Breast epithelium (tissue), 3 donors: Measurements from ENCODE around the gene PDZD2.

Source experiments
- POLR2A ChIP-seq: fragments of 450-650 bp; IDR thresholded peaks from one replicate; pipeline ENCODE4 v1.6.1; 2016; ENCODE audit warnings: antibody characterized with exemption, mild to moderate bottlenecking, moderate library complexity
- TF ChIP-seq, protein P1 (sequence below), 3 donors: fragments of 450-650 bp; IDR thresholded peaks; one replicate each; pipeline ENCODE4 v1.5.1; 2016 to 2017; ENCODE audit warnings: antibody characterized with exemption in 3 of 3, mild to moderate bottlenecking in 3 of 3, moderate library complexity in 3 of 3

DNA sequence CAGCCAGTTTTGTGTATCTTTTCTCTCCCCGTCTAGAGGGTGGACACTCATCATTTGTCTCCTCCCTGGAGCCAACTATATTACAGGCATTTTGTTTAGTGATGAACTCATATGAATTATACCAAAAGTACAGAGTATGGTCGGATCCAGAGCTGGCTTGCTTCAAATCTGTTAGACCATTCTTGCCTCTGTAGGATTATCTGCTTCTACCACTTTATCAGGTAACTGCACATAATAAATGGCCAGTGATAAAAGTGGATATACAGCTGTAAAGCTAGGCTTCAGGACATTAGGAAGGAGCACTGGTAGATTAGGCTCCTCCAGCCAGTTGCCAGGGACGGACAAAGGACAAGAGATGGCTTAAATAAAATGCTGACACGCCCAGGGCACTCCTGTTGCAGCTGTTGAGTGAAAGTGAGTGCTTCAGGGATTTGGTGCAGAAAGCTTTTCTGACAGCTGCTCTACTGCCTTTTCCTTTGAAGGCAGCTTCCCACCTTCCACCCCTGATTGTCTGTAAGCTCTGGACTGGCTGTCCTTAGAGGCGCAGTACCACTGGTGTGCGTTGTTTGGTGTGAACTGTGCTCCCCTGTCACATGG, 259.2 kb downstream of the PDZD2 start:
- TF ChIP-seq, protein P1, sequence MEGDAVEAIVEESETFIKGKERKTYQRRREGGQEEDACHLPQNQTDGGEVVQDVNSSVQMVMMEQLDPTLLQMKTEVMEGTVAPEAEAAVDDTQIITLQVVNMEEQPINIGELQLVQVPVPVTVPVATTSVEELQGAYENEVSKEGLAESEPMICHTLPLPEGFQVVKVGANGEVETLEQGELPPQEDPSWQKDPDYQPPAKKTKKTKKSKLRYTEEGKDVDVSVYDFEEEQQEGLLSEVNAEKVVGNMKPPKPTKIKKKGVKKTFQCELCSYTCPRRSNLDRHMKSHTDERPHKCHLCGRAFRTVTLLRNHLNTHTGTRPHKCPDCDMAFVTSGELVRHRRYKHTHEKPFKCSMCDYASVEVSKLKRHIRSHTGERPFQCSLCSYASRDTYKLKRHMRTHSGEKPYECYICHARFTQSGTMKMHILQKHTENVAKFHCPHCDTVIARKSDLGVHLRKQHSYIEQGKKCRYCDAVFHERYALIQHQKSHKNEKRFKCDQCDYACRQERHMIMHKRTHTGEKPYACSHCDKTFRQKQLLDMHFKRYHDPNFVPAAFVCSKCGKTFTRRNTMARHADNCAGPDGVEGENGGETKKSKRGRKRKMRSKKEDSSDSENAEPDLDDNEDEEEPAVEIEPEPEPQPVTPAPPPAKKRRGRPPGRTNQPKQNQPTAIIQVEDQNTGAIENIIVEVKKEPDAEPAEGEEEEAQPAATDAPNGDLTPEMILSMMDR (IDR thresholded peaks at IDR 0.05) = no peak
- TF ChIP-seq POLR2A = no peak
